Body of pancreas (tissue), 4 donors: ENCODE data around the gene MTFMT. TPM values are rescaled to one million over a fixed set of nuclear protein-coding genes. Genes with fewer than 3 reads are reported as not detected.
"Not testable (repeated sequence)": the region's sequence is repeated elsewhere in the genome, so short reads cannot be mapped to it uniquely, and the experiment has no call there.

ENCODE experiments used
- ATAC-seq: fragments of 150-250 bp; one replicate; pipeline ENCODE4 v1.9.1; 2016
- DNase-seq, 4 donors: peaks; one replicate each; pipeline ENCODE4 v3.0.0-alpha.2; 2019
- H3K27ac ChIP-seq, 4 donors: fragments of 200-600 bp; sonication (generic); 1 replicate in 3 of 4; 2 replicates in 1 of 4; pipeline versions ENCODE4 v1.5.1 to v1.6.1; 2016 to 2019; ENCODE audit warnings: mild to moderate bottlenecking in 1 of 4, mixed read lengths in 1 of 4, moderate library complexity in 1 of 4
- H3K27me3 ChIP-seq, 2 donors: fragments of 200-600 bp; sonication (generic); one replicate each; pipeline ENCODE4 v1.6.0; 2016; ENCODE audit warnings: mild to moderate bottlenecking in 1 of 2
- H3K36me3 ChIP-seq, 2 donors: fragments of 200-600 bp; sonication (generic); replicated peaks in 1 of 2; 2 replicates each; pipeline ENCODE4 v1.5.1; 2016; ENCODE audit warnings: low read depth in 2 of 2; ENCODE audit not compliant: insufficient read depth in 1 of 2
- H3K4me1 ChIP-seq: fragments of 200-600 bp; sonication (generic); one replicate; pipeline ENCODE4 v1.6.0; 2016
- H3K4me3 ChIP-seq, 2 donors: fragments of 200-600 bp; sonication (generic); 1 replicate in 1 of 2; 2 replicates in 1 of 2; pipeline ENCODE4 v1.5.1; 2016 to 2019
- H3K9me3 ChIP-seq, 3 donors: fragments of 200-600 bp; sonication (generic); 1 replicate in 2 of 3; 2 replicates in 1 of 3; pipeline ENCODE4 v1.5.1; 2016
- POLR2A ChIP-seq, 3 donors: fragments of 450-650 bp; IDR thresholded peaks; one replicate each; pipeline ENCODE4 v1.6.1; 2016; ENCODE audit warnings: antibody characterized with exemption in 3 of 3, mild to moderate bottlenecking in 2 of 3
- WGBS, 2 donors: methylation state at CpG; one replicate each; pipeline ENCODE4 v1.1.5; 2017; 5-methylcytosine and 5-hydroxymethylcytosine counted together
- intact Hi-C: fragments of 100-400 bp; cut with DNase I; formaldehyde crosslinking; loops from one replicate; pipeline ENCODE4 v1.15.1; 2023
- total RNA-seq, 2 donors: library from RNA; depleted of rRNA; stranded (reverse); fragments of >200 nt; gene quantifications; one replicate each; pipeline ENCODE4 v1.1.0, GENCODE V29; 2016
- TF ChIP-seq, protein P1 (sequence below), 7 experiments: fragments of 450-650 bp in 4 of 7; fragments of 200-600 bp in 3 of 7; sonication (generic) in 3 of 7; IDR thresholded peaks; one replicate each; pipeline ENCODE4 v1.5.1; 2016 to 2019; ENCODE audit warnings: antibody characterized with exemption in 7 of 7

The MTFMT gene
- total RNA-seq, 2 donors from 2014 or later, result 10.1 to 22.1 TPM

DNA sequence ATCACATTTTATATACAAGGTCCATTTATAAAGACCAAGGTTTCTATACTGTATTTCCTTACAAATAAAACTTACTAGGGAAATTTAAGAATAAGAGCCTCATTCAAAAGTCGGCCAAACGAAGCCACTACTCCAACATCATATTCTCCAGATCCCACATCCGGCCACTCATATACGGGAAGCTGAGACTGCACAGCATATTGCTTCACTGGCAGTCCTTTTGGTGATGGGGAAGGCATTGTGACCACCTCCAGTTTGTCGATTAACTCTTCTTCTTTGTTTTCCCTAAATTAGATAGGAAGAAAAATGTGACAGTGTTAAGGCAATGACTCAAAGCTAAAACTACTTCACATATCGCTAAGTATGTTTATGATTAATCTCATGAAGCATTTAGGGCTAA is 2.7 kb downstream of the MTFMT start:
- Histone ChIP-seq H3K4me1 (peaks cover 12% of the 10 kb centered on the region), H3K27ac (no peak overlapping the region), H3K4me3 (no peak overlapping the region), H3K27me3 (no peaks in the 10 kb centered on the region), H3K9me3 (no peaks in the 10 kb centered on the region), H3K36me3 (peaks cover 0 to 1% of the 10 kb centered on the region in 2 donors)
- DNase-seq (no peak), ATAC-seq (no peak)
- intact Hi-C loops, result no loop called here
- TF ChIP-seq, protein P1, sequence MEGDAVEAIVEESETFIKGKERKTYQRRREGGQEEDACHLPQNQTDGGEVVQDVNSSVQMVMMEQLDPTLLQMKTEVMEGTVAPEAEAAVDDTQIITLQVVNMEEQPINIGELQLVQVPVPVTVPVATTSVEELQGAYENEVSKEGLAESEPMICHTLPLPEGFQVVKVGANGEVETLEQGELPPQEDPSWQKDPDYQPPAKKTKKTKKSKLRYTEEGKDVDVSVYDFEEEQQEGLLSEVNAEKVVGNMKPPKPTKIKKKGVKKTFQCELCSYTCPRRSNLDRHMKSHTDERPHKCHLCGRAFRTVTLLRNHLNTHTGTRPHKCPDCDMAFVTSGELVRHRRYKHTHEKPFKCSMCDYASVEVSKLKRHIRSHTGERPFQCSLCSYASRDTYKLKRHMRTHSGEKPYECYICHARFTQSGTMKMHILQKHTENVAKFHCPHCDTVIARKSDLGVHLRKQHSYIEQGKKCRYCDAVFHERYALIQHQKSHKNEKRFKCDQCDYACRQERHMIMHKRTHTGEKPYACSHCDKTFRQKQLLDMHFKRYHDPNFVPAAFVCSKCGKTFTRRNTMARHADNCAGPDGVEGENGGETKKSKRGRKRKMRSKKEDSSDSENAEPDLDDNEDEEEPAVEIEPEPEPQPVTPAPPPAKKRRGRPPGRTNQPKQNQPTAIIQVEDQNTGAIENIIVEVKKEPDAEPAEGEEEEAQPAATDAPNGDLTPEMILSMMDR (IDR thresholded peaks at IDR 0.05), result no peak
- TF ChIP-seq POLR2A (IDR thresholded peaks at IDR 0.05), result no peak
- 86 to 87% methylated on average over 6 of the region's 6 CpGs for WGBS, 2 donors

DNA sequence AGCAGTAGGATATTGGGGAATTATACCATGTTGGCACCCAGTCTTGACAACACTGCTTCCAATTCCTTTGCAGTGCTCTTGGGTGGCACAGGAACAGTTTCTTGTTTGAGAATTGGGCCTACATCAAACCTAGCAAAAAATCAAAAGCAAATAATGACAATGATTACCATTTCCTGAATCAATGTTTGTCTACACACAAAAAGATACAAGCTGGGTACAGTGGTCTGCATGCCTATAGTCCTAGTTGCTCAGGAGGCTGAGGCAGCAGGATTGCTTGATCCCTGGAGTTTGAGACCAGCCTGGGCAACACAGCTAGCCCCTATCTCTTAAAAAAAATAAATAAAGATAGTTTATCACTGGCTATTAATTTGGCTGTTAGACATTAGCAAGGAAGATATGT is 8.0 kb downstream of the MTFMT start:
- H3K4me3 ChIP-seq, result no peak overlapping the region
- intact Hi-C loops, result no loop called here
- H3K36me3 ChIP-seq, result peaks cover 0 to 1% of the 10 kb centered on the region in 2 donors

DNA sequence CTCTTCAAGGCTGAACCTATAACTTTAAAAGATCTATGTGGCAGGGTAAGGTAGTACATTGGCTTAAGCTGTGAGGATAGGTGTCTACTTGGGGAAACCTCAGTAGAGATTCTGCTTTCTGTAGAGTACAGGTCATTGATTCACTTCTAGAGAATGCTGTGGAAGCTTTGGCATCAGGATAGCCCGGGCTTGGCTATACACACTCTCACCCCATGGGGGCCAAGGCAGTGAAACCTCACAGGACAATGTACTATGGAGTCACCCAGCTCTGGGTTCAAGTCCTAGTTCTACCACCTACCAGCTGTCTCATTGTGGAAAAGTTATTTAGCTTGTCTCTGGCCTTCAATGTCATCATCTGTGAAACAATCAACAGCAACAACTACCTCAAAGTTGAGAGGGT is 9.0 kb downstream of the MTFMT start:
- Histone ChIP-seq H3K27me3 (no peaks in the 10 kb centered on the region), H3K27ac (no peak overlapping the region), H3K4me3 (no peak overlapping the region), H3K9me3 (no peaks in the 10 kb centered on the region), H3K36me3 (peaks cover 2 to 4% of the 10 kb centered on the region in 2 donors), H3K4me1 (no peaks in the 10 kb centered on the region)
- WGBS, 2 donors, result 71 to 93% methylated on average over 1 of the region's 1 CpG
- no peak for DNase-seq
- intact Hi-C loops, result no loop called here
- TF ChIP-seq POLR2A (IDR thresholded peaks at IDR 0.05), result no peak
- TF ChIP-seq, protein P1 (IDR thresholded peaks at IDR 0.05), result no peak
- no peak for ATAC-seq

More for the DNA sequence above, 8.0 kb downstream of the MTFMT start:
- DNase-seq (no peak), ATAC-seq (no peak)
- Histone ChIP-seq H3K4me1 (no peaks in the 10 kb centered on the region), H3K9me3 (no peaks in the 10 kb centered on the region), H3K27ac (no peak overlapping the region), H3K27me3 (no peaks in the 10 kb centered on the region)
- no peak for TF ChIP-seq POLR2A (IDR thresholded peaks at IDR 0.05)
- TF ChIP-seq, protein P1 (IDR thresholded peaks at IDR 0.05), result no peak

DNA sequence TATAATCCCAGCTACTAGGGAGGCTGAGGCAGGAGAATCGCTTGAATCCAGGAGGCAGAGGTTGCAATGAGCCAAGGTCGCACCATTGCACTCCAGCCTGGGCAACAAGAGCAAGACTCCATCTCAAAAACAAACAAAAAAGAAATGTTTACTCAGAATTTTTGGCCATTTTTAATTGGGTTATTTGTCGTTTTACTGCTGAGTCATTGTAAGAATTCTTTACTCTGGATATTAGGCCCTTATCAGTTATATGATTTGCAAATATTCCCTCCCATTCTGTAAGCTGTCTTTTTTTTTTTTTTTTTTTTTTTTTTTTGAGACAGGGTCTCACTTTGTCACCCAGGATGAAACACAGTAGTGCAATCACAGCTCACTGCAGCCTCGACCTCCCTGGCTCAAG is 18.2 kb downstream of the MTFMT start:
- H3K27me3 ChIP-seq, ATAC-seq, H3K27ac ChIP-seq, DNase-seq, H3K9me3 ChIP-seq, H3K4me1 ChIP-seq, intact Hi-C loops, H3K4me3 ChIP-seq: not testable (repeated sequence)
- peaks cover 11 to 14% of the 10 kb centered on the region in 2 donors for H3K36me3 ChIP-seq
- 82 to 83% methylated on average over 4 of the region's 4 CpGs for WGBS, 2 donors

DNA sequence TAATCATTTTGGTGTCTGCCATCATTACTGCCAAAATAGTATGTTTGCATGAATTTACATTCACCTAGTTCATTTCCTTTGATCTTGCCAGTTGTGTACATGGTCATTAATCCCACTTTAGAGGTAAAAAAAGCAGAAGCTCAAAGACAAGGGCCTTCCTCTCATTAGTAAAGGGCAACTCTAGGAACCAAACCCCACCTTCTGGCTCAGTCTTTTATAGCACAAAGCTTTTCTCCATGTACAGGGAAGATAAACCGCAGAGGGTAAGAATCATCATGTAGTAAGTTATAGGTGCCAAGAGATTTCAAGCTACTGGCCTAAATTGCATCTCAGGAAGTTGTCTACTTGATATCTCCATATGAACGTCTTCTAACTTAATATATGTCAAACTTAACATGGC is 20.5 kb downstream of the MTFMT start:
- WGBS, 2 donors, result 73 to 80% methylated on average over 2 of the region's 2 CpGs
- TF ChIP-seq POLR2A (IDR thresholded peaks at IDR 0.05), result no peak
- TF ChIP-seq, protein P1 (IDR thresholded peaks at IDR 0.05), result no peak
- ATAC-seq (no peak), DNase-seq (no peak)
- peaks cover 3 to 9% of the 10 kb centered on the region in 2 donors for H3K36me3 ChIP-seq
- H3K4me1 ChIP-seq, result no peaks in the 10 kb centered on the region
- intact Hi-C loops, result no loop called here
- H3K9me3 ChIP-seq, result peaks cover 0 to 7% (median 0%) of the 10 kb centered on the region in 3 donors
- no peak overlapping the region for H3K4me3 ChIP-seq
- H3K27me3 ChIP-seq, result no peaks in the 10 kb centered on the region
- H3K27ac ChIP-seq, result no peak overlapping the region
